Testis (tissue), 3 donors: ENCODE results near the gene ACADS. TPM values are rescaled to one million over a fixed set of nuclear protein-coding genes. Genes with fewer than 3 reads are reported as not detected.

Source experiments
- DNase-seq: peaks from one replicate; pipeline ENCODE4 v3.0.0-alpha.2; 2019
- H3K27ac ChIP-seq, 2 donors: fragments of 200-600 bp; sonication (generic); one replicate each; pipeline ENCODE4 v1.5.1; 2019
- H3K27me3 ChIP-seq: fragments of 200-600 bp; sonication (generic); one replicate; pipeline ENCODE4 v1.5.1; 2019
- H3K36me3 ChIP-seq: fragments of 200-600 bp; sonication (generic); one replicate; pipeline ENCODE4 v1.5.1; 2017; ENCODE audit warnings: low read depth; ENCODE audit errors: missing control alignments
- H3K4me1 ChIP-seq: fragments of 200-600 bp; sonication (generic); one replicate; pipeline ENCODE4 v1.5.1; 2019
- H3K4me3 ChIP-seq, 2 donors: fragments of 200-600 bp; sonication (generic); one replicate each; pipeline ENCODE4 v1.5.1; 2017 to 2019
- H3K9me3 ChIP-seq: fragments of 200-600 bp; sonication (generic); one replicate; pipeline ENCODE4 v1.5.1; 2017
- POLR2A ChIP-seq: fragments of 450-650 bp; IDR thresholded peaks from one replicate; pipeline ENCODE4 v1.6.1; 2017; ENCODE audit warnings: antibody characterized with exemption, mild to moderate bottlenecking, moderate library complexity
- WGBS, 2 donors: methylation state at CpG; one replicate each; pipeline ENCODE4 v1.1.5; 2018; 5-methylcytosine and 5-hydroxymethylcytosine counted together
- intact Hi-C: fragments of 100-400 bp; cut with DNase I; formaldehyde crosslinking; loops from one replicate; pipeline ENCODE4 v1.15.1; 2023; ENCODE audit warnings: low total_unique reads
- polyA plus RNA-seq: library from polyadenylated mRNA; stranded (reverse); fragments of 350-450 nt; fragmentation: Illumina TruSeq; extraction: RNeasy Lipid Tissue Mini Kit (QIAGEN cat#74804); gene quantifications from one replicate; pipeline ENCODE4 v1.2.3, GENCODE V29; 2014; ENCODE audit warnings: low read depth, low replicate concordance; ENCODE audit not compliant: insufficient read depth
- total RNA-seq, 2 donors: library from RNA; depleted of rRNA; stranded (reverse); fragments of >200 nt; gene quantifications; one replicate each; pipeline ENCODE4 v1.2.3, GENCODE V29; 2016
- TF ChIP-seq, protein P1 (sequence below), 3 experiments: fragments of 450-650 bp in 2 of 3; fragments of 200-600 bp in 1 of 3; sonication (generic) in 1 of 3; IDR thresholded peaks; one replicate each; pipeline ENCODE4 v1.5.1; 2016 to 2019; ENCODE audit warnings: antibody characterized with exemption in 3 of 3, mild to moderate bottlenecking in 2 of 3, moderate library complexity in 1 of 3

The ACADS gene
- total and polyA plus RNA-seq, 3 donors from 2014 or later, result 28.3 to 43.9 (median 30.2) TPM

DNA sequence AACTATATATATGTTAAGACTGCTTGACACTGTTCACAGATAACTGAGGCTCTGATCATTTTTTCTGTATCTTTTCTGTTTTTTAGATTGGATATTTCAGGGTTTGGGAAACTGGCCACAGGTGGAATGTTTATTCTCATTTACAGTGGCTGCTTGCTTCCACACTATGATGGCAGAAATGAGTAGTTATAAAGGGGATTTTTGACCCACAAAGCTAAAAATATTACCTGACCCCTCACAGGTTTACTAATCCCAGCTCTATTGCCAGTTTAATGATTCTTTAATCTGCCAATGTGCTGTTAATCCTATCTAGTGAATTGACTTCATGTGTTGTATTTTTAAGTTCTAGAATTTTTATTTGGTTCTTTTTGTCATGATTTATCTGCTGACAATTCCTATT is 29.6 kb downstream of the ACADS start:
- Histone ChIP-seq H3K27ac (no peak overlapping the region), H3K4me3 (no peak overlapping the region), H3K9me3 (no peaks in the 10 kb centered on the region), H3K27me3 (no peaks in the 10 kb centered on the region), H3K36me3 (no peaks in the 10 kb centered on the region), H3K4me1 (no peaks in the 10 kb centered on the region)
- no peak for DNase-seq
- intact Hi-C loops, result no loop called here
- TF ChIP-seq, protein P1, sequence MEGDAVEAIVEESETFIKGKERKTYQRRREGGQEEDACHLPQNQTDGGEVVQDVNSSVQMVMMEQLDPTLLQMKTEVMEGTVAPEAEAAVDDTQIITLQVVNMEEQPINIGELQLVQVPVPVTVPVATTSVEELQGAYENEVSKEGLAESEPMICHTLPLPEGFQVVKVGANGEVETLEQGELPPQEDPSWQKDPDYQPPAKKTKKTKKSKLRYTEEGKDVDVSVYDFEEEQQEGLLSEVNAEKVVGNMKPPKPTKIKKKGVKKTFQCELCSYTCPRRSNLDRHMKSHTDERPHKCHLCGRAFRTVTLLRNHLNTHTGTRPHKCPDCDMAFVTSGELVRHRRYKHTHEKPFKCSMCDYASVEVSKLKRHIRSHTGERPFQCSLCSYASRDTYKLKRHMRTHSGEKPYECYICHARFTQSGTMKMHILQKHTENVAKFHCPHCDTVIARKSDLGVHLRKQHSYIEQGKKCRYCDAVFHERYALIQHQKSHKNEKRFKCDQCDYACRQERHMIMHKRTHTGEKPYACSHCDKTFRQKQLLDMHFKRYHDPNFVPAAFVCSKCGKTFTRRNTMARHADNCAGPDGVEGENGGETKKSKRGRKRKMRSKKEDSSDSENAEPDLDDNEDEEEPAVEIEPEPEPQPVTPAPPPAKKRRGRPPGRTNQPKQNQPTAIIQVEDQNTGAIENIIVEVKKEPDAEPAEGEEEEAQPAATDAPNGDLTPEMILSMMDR (IDR thresholded peaks at IDR 0.05), result no peak
- TF ChIP-seq POLR2A, result no peak

DNA sequence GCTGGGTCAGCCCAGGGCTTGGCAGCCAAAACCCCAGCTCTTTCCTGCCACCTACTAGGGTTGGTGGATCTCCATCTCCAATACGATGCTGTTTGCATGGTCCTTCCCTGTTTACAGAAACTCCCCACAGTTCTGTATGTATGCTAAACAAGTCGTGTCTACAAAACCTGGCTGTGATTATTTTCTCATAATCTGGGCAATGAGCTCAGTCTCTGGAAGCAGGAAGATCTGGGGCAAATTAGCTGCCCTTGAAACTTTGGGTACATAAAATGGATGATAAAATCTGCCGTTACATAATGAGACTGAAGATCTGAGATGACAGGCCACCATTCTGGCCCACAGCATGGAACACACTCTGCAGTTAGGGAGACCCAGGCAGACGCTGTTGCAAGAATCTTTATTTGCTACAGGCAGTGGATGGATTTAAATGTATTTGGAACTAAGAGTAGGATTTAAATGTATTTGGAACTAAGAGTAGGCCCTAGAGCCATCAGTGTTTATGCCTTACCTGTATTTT is 31.7 kb downstream of the ACADS start:
- Histone ChIP-seq H3K27ac (no peak overlapping the region), H3K4me1 (no peaks in the 10 kb centered on the region), H3K36me3 (no peaks in the 10 kb centered on the region), H3K9me3 (no peaks in the 10 kb centered on the region), H3K4me3 (no peak overlapping the region), H3K27me3 (no peaks in the 10 kb centered on the region)
- no peak for DNase-seq
- intact Hi-C loops, result no loop called here
- 70 to 82% methylated on average over 4 of the region's 4 CpGs for WGBS, 2 donors
- TF ChIP-seq, protein P1 (IDR thresholded peaks at IDR 0.05), result no peak
- TF ChIP-seq POLR2A, result no peak

DNA sequence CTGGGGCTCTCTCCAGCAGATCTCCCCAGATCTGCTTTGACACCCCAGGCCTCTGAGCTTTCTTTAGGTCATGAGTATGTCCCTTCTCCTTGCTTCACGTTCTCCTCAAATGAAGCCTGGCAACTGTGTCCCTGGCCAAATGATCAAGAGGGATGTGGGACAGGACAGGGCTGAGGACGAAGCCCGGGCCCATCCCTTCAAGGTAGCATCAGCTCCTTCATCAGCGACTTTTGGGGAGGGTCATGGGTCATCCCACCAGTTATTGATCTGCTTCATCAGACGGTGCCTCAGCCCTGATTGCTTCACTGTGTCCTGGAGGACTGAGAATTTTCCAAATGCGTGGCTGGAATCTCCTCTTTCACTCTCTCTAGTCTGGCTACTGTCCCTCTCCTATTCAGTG is 32.3 kb downstream of the ACADS start:
- no peaks in the 10 kb centered on the region for H3K36me3 ChIP-seq
- no peak overlapping the region for H3K27ac ChIP-seq
- no peak for DNase-seq
- 77 to 87% methylated on average over 5 to 6 of the region's 6 CpGs for WGBS, 2 donors
- TF ChIP-seq, protein P1 (IDR thresholded peaks at IDR 0.05), result no peak
- no peak for TF ChIP-seq POLR2A
- H3K4me3 ChIP-seq, result no peak overlapping the region
- no peaks in the 10 kb centered on the region for H3K4me1 ChIP-seq
- no peaks in the 10 kb centered on the region for H3K27me3 ChIP-seq
- no peaks in the 10 kb centered on the region for H3K9me3 ChIP-seq
- intact Hi-C loops, result no loop called here

DNA sequence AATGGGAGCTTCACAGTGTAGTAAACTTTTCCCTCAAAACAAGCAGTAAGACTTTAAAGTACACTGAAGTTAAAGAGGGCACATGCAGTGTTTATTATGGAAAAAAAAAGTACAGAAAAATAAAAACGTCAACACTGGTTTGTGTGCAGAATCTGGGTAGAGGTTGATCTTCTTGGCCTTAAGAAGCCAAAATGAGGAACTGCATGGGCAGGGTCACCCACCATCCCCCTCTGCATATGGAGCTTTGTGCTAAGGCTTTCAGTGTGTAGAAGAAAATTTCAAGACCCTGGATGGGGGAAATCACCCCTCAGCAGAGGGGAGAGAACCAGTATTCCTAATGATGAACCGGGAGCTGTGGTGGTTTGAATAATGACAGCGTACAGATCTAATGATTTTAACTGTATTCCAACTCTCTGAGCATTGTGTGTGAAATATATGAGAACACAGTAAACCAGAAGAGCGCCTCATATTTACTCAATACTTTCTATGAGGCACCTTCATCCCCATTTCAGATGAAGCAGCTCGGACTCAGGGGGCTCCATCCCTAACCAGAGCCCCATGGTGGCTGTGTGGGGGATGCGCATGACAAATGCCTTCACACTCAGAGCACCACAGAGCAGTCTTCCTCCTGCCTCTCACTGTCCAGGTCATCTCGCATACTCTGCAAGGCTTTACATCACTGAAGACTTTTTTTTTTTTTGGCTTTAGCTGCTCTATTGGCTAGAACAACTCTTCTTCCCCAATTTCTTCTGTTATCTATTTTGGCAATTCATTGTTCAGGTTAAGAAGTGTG is 33.4 kb downstream of the ACADS start:
- DNase-seq, result no peak
- Histone ChIP-seq H3K27ac (no peak overlapping the region), H3K4me1 (no peaks in the 10 kb centered on the region), H3K9me3 (no peaks in the 10 kb centered on the region), H3K36me3 (no peaks in the 10 kb centered on the region), H3K27me3 (no peaks in the 10 kb centered on the region), H3K4me3 (no peak overlapping the region)
- intact Hi-C loops, result no loop called here
- 83 to 90% methylated on average over 7 of the region's 7 CpGs for WGBS, 2 donors
- TF ChIP-seq, protein P1 (IDR thresholded peaks at IDR 0.05), result no peak
- TF ChIP-seq POLR2A, result no peak
